Measurements from ENCODE around the gene ATP10B. TPM values are rescaled to one million over a fixed set of nuclear protein-coding genes. Genes with fewer than 3 reads are reported as not detected.

Gene ATP10B
- total RNA-seq, 4 donors from 2014 or later: 63.5 to 112 (median 87.7) TPM

GRCh38 chr5:160616712-160617497, 235.1 kb downstream of the ATP10B start:
- Histone ChIP-seq H3K27ac (no peak overlapping the region), H3K9me3 (no peaks in the 10 kb centered on the region), H3K27me3 (no peaks in the 10 kb centered on the region), H3K4me3 (no peak overlapping the region), H3K36me3 (peaks cover 0 to 23% (median 0%) of the 10 kb centered on the region in 3 donors), H3K4me1 (peaks cover 0 to 7% (median 0%) of the 10 kb centered on the region in 4 donors)
- no peak for DNase-seq
- TF ChIP-seq POLR2A (IDR thresholded peaks at IDR 0.05) (no peak), CTCF (IDR thresholded peaks at IDR 0.05) (no peak)

GRCh38 chr5:160614136-160614535, 237.9 kb downstream of the ATP10B start:
- Histone ChIP-seq H3K9me3 (no peaks in the 10 kb centered on the region), H3K4me3 (no peak overlapping the region), H3K27ac (no peak overlapping the region), H3K27me3 (no peaks in the 10 kb centered on the region), H3K4me1 (no peaks in the 10 kb centered on the region), H3K36me3 (peaks cover 0 to 29% (median 0%) of the 10 kb centered on the region in 3 donors)
- no peak for DNase-seq
- TF ChIP-seq CTCF (IDR thresholded peaks at IDR 0.05) (no peak), POLR2A (IDR thresholded peaks at IDR 0.05) (no peak)

GRCh38 chr5:160605266-160605665, 246.7 kb downstream of the ATP10B start:
- H3K4me3 ChIP-seq: no peak overlapping the region
- peaks cover 0 to 3% (median 0%) of the 10 kb centered on the region in 4 donors for H3K4me1 ChIP-seq
- TF ChIP-seq POLR2A (IDR thresholded peaks at IDR 0.05) (no peak), CTCF (IDR thresholded peaks at IDR 0.05) (no peak)
- peaks cover 0 to 23% (median 0%) of the 10 kb centered on the region in 3 donors for H3K36me3 ChIP-seq
- H3K27me3 ChIP-seq: no peaks in the 10 kb centered on the region
- no peak overlapping the region for H3K27ac ChIP-seq
- no peaks in the 10 kb centered on the region for H3K9me3 ChIP-seq
- no peak for DNase-seq

GRCh38 chr5:160604484-160604883, 247.5 kb downstream of the ATP10B start:
- TF ChIP-seq POLR2A (IDR thresholded peaks at IDR 0.05): no peak
- no peak for TF ChIP-seq CTCF (IDR thresholded peaks at IDR 0.05)
- Histone ChIP-seq H3K9me3 (no peaks in the 10 kb centered on the region), H3K4me3 (no peak overlapping the region), H3K27ac (no peak overlapping the region), H3K4me1 (peaks cover 0 to 3% (median 0%) of the 10 kb centered on the region in 4 donors), H3K36me3 (peaks cover 0 to 20% (median 0%) of the 10 kb centered on the region in 3 donors), H3K27me3 (no peaks in the 10 kb centered on the region)
- DNase-seq: no peak

- H3K4me3 ChIP-seq: no peak overlapping the region
- no peak for DNase-seq
- H3K27me3 ChIP-seq: no peaks in the 10 kb centered on the region
- H3K9me3 ChIP-seq: no peaks in the 10 kb centered on the region
- H3K36me3 ChIP-seq: peaks cover 0 to 26% (median 0%) of the 10 kb centered on the region in 3 donors
- H3K4me1 ChIP-seq: peaks cover 0 to 3% (median 0%) of the 10 kb centered on the region in 4 donors
- no peak for TF ChIP-seq CTCF (IDR thresholded peaks at IDR 0.05)
- TF ChIP-seq POLR2A (IDR thresholded peaks at IDR 0.05): no peak
- no peak overlapping the region for H3K27ac ChIP-seq
Observed at GRCh38 chr5:160602744-160603143, 249.3 kb downstream of the ATP10B start.

All from Peyer's patch (tissue), 4 donors.